ENCODE data around the gene E2F3.
A peak's percentile ranks its signal among the peaks of the same experiment; 100 is the strongest.

E2F3 gene

DNA sequence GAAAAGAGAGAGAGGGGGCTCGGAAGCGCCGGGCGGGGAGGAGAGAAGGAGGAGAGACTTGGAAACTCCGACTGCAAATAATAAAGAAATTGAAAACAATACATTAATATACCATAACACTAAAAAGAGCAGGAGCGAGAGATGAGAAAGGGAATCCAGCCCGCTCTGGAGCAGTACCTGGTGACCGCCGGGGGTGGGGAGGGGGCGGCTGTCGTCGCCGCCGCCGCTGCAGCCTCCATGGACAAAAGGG, 338 bp downstream of the E2F3 start:
- H3K4me3 ChIP-seq (ENCODE audit: low read depth, low read length) = peak overlapping the region; percentile 87
- TF ChIP-seq CTCF (IDR thresholded peaks at IDR 0.05; ENCODE audit: low read depth, low read length) = no peak

DNA sequence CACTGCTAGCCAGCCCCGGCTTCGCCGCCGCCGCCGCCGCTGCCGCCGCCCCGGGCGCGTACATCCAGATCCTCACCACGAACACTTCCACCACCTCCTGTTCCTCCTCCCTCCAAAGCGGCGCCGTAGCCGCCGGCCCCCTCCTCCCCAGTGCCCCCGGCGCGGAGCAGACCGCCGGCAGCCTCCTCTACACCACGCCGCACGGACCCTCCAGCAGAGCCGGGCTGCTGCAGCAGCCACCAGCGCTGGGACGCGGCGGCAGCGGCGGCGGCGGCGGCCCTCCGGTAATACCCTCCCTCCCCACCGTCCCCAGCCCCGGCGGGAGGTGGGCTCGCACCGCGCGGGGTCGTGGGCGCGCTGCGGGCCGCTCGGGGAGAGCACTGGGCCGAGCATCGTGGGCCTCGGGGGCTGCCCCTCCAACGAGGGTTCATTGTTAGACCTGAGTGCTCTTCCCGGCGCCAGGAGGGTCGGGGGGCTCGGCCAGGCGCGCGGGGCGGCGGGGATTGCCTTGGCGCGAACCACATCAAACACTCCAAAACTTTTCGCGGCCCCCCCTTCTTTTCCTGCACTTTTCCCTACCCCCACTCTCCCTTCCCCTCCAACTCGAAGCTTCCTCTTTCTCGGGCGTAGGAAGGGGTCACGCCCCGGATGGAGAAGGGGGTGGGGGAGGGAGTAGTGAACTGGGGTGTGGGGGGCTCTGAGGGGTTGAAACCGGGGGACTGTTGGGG, 827 bp downstream of the E2F3 start:
- no peak for TF ChIP-seq CTCF (IDR thresholded peaks at IDR 0.05; ENCODE audit: low read depth, low read length)
- peak overlapping the region; percentile 87 for H3K4me3 ChIP-seq (ENCODE audit: low read depth, low read length)

DNA sequence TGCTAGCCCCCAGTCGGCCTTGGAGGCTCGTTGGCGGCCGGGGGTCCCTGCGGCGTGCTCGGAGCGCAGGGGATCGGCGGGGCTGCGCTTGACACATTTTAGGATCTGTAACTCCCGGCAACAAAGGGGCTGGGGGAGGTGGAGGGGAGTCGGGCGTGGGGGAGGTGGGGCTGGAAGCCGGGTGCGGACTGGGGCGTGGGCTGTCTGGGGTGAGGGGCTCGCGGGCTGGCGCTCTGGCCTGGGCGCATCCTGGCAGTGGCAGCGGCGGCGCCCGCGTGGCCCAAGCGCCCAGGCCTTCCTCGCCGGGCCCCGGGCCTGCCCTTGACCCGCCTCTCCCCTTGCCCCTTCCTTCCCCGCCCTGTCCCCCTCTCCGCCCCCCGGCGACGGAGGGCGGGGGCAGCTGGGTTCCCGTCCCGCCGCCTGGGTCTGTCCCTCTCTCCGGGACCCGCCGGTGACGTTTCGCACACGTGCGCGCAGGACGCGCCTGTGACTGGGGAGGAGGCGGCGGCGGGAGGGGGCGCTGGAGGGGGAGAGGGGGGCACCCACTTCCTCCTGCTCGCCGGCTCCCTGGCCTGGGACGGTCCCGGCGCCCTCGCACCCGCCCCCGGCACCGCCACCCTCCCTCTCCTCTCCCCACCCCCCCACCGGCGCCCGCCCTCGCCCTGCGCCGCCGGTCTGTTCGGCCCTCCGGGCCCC, 1.5 kb downstream of the E2F3 start:
- no peak for TF ChIP-seq CTCF (IDR thresholded peaks at IDR 0.05; ENCODE audit: low read depth, low read length)
- peak overlapping the region; percentile 87 for H3K4me3 ChIP-seq (ENCODE audit: low read depth, low read length)

DNA sequence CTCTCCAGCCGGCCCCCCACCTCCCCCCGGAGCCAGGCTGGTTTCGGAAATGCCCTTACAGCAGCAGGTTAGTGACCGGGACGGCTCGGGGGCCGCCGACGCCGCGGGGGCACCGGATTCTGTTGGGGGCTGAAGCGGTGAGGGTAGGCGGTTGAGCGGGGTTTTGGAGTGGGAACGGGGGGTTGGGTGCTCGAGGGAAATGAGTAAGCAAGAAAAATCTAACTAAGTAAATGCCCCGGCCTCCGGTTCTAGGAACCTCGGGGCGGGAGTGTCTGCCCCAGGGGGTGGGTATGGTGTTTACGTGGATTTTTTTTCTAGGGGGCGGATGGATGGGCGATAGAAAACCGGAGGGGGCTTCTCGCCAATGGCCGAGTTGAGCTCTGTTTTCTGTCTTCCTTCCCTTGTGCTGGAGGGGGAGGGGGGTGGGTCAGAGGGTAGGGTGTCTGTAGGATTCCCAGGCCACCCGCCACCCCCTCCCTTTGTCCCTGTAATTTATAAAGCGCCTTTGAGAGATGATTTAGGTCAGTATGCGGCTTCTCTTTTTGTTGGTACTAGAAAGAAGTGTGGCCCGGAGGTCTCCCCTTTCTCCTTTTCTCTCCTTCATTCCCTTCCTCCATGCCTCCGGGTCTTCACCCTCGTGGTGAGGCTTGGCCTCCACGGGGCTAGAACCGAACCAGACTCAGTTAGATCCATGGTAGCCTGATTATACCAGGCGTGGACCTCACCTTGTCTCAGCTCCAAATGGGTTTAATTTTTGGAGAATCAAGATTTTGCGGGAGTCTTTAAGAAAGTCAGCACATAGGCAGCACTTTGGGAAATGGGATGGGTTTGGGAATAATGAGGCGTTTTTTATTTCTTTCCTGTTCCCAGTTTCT, 2.3 kb downstream of the E2F3 start:
- TF ChIP-seq CTCF (IDR thresholded peaks at IDR 0.05; ENCODE audit: low read depth, low read length) = no peak
- peak overlapping the region; percentile 87 for H3K4me3 ChIP-seq (ENCODE audit: low read depth, low read length)

- peak overlapping the region; percentile 87 for H3K4me3 ChIP-seq (ENCODE audit: low read depth, low read length)
- TF ChIP-seq CTCF (IDR thresholded peaks at IDR 0.05; ENCODE audit: low read depth, low read length) = peak; percentile 74
Observed at GRCh38 chr6:20404641-20405032, 3.0 kb downstream of the E2F3 start.

DNA sequence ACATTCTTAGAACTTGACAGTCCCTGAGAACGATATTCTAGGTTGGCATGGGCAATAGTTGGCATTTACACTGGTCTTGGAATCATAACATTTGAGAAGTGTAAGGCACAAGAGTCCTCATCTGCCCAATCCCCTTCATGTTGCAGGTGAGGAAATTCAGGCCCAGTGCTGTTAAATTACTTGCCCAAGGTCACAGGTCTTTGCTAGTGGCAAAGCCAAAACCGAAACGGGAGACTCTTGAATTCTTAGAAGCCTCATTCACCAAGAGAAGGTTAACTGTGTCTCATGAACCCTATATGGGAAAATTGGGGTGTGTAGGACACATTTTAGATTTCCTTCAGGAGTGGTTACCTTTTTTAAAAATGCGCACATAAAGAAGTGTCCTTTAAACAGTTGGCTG, 7.2 kb downstream of the E2F3 start:
- no peak overlapping the region for H3K4me3 ChIP-seq (ENCODE audit: low read depth, low read length)
- TF ChIP-seq CTCF (IDR thresholded peaks at IDR 0.05; ENCODE audit: low read depth, low read length) = no peak

All from WI38 (cell line).